C4-2B (cell line): Measurements from ENCODE around the gene PAQR5.

Source experiments
- ZFX ChIP-seq: fragments of 450-650 bp; IDR thresholded peaks from 2 replicates; pipeline ENCODE4 v1.6.1; 2017
- TF ChIP-seq, protein P1 (sequence below): fragments of 450-650 bp; conservative IDR thresholded peaks from 2 replicates; pipeline ENCODE4 v1.5.1; 2017; ENCODE audit warnings: mild to moderate bottlenecking

DNA sequence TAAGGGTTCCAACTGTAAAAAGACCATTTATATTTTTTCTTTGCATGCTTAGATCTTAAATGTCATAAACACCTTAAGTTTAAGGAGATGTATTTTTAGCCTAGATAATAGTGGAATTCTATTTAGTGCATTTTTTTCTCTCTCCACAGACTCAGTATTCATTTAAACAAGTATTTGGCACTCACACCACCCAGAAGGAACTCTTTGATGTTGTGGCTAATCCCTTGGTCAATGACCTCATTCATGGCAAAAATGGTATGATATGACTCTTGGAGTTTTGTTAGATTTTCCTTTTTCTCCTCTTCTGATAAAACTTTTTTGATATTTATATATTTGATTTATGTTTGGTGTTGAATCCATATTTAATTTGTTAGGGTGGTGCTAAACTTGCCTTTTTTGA, 122.8 kb downstream of the PAQR5 start:
- TF ChIP-seq, protein P1, sequence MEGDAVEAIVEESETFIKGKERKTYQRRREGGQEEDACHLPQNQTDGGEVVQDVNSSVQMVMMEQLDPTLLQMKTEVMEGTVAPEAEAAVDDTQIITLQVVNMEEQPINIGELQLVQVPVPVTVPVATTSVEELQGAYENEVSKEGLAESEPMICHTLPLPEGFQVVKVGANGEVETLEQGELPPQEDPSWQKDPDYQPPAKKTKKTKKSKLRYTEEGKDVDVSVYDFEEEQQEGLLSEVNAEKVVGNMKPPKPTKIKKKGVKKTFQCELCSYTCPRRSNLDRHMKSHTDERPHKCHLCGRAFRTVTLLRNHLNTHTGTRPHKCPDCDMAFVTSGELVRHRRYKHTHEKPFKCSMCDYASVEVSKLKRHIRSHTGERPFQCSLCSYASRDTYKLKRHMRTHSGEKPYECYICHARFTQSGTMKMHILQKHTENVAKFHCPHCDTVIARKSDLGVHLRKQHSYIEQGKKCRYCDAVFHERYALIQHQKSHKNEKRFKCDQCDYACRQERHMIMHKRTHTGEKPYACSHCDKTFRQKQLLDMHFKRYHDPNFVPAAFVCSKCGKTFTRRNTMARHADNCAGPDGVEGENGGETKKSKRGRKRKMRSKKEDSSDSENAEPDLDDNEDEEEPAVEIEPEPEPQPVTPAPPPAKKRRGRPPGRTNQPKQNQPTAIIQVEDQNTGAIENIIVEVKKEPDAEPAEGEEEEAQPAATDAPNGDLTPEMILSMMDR: no peak
- TF ChIP-seq ZFX: no peak
